AG09309 (cell line): ENCODE measurements around the gene PEAK3.

ENCODE experiments used
- DNase-seq: peaks from one replicate; pipeline ENCODE4 v3.0.0-alpha.2; 2010; ENCODE audit warnings: low read depth
- H3K4me3 ChIP-seq: 2 replicates; pipeline ENCODE4 v1.5.1; 2011; ENCODE audit warnings: mild to moderate bottlenecking, low read depth, low read length, moderate library complexity; ENCODE audit not compliant: control insufficient read depth
- TF ChIP-seq, protein P1 (sequence below): IDR thresholded peaks from 2 replicates; pipeline ENCODE4 v1.5.1; 2011; ENCODE audit warnings: mild to moderate bottlenecking, low read depth, low read length, inconsistent platforms; ENCODE audit not compliant: insufficient read depth, control insufficient read depth; ENCODE audit errors: missing control alignments

Gene PEAK3

DNA sequence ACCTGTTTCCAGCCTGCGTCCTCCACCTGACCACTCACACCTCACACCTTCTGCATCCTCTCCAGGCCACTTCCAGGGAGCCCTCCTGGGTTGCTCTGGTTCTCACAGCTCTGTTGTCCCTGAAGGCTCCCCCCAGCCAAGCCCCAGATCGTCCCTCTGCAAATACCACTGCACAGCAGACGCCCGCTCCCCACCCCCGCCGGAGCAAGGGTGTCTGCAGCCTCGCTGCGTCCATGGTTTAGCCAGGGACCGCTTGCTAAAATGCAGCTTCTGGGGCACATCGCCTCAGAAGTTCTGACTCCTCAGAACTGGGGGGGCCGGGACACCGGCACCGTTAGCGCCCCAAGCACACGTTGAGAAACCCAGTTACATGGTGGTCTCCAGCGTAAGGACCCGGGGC is 25.0 kb upstream of the PEAK3 start:
- TF ChIP-seq, protein P1, sequence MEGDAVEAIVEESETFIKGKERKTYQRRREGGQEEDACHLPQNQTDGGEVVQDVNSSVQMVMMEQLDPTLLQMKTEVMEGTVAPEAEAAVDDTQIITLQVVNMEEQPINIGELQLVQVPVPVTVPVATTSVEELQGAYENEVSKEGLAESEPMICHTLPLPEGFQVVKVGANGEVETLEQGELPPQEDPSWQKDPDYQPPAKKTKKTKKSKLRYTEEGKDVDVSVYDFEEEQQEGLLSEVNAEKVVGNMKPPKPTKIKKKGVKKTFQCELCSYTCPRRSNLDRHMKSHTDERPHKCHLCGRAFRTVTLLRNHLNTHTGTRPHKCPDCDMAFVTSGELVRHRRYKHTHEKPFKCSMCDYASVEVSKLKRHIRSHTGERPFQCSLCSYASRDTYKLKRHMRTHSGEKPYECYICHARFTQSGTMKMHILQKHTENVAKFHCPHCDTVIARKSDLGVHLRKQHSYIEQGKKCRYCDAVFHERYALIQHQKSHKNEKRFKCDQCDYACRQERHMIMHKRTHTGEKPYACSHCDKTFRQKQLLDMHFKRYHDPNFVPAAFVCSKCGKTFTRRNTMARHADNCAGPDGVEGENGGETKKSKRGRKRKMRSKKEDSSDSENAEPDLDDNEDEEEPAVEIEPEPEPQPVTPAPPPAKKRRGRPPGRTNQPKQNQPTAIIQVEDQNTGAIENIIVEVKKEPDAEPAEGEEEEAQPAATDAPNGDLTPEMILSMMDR, result no peak
- H3K4me3 ChIP-seq, result no peak overlapping the region
- no peak for DNase-seq

DNA sequence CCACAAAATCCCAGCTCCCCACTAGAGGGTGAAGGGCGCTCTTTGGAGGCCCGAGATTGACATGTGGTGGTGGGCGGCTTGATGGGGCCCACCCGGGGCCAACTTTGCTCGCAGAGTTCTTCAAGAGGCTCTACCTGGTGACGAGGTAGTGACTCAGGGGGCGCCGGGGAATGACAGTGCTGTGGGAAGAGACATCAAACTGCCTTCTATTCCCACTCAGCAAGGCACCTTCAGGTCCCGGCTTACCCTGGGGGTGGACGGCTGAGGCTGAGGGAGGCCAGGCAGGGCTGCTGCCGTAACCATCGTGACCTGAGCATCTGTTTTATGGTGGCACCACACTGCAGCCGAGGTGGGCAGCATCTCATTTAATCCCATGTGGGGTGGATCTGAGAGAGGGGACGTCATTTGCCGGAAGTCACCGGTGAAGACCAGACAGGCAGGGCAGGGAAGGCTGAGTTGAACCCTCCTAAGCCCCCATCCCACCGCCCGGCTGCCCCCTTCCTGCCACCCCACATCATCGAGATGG is 24.4 kb upstream of the PEAK3 start:
- no peak overlapping the region for H3K4me3 ChIP-seq
- TF ChIP-seq, protein P1, result no peak
- DNase-seq, result no peak

- no peak overlapping the region for H3K4me3 ChIP-seq
- DNase-seq, result no peak
- TF ChIP-seq, protein P1, result no peak
Measured at GRCh38 chr19:2305452-2306280, 23.7 kb upstream of the PEAK3 start.

DNA sequence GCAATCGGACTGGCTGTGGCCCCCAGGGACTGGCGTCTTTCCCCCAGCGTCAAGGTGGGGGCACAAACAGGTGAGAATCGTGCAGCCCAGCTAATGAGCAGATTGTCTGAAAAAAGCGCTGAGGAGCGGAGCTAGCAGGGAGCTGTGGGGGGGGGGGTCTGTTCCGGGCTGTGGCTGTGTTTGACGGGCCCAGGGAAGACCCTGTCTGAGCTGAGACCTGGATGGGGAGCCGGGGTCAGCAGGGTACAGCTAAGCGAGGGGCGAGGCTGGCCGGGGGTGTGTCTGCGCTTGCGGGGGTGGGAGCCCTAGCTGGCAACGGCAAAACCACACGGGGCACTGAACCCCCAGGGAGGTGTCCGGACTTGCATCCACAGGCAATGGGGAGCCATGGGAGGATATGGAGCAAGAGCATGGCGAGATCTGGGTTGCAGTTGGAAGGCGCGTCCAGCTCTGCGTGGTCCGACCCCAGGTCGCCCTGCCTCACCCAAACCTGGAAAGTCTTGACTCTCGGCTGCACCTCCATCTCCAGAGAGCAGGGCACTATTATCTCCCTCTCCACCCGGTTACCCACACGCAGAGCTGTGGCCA is 21.3 kb upstream of the PEAK3 start:
- no peak for DNase-seq
- H3K4me3 ChIP-seq, result no peak overlapping the region
- TF ChIP-seq, protein P1, result no peak

DNA sequence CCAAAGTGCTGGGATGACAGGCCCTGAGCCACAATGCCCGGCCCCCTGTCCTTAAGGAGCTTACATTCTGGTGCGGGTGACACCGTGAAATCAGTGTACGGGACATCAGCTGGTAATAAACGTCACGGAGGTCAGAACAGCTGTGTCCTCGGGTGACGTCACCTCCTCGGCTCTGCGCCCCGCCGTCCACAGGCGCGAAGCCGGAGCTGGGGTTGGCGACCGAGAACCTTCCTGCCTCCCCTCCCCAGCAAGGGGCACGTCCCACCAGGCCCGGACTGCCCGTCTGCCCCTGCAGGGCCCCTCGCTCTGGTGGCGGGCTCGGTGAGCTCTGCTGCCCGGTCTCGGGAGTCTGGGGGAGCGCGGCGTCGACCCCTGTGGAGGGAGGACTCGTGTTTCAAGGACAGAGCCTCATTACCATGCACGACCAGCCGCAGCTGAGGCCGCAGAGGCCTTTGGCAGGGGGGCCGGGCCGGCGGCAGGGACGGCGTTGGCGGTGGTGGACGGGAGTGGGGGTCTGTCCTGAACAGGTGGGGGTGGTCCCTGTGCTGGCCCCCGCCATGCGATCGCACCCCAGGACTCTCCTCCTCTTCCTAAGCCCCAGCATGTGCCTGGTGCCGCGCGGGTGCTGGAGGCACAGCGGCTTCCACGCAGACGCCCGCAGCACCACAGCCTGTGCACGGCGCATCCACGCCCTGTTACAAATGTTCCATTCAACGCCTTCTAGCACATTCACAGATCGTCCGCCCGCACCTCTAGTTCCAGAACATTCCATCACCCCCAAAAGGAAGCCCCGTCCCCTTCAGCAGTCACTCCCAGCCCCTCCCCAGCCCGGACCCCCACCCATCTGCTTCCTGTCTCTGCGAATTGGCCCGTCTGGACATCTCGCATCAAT is 20.6 kb upstream of the PEAK3 start:
- no peak for DNase-seq
- TF ChIP-seq, protein P1, result no peak
- H3K4me3 ChIP-seq, result no peak overlapping the region

- no peak overlapping the region for H3K4me3 ChIP-seq
- DNase-seq, result no peak
- TF ChIP-seq, protein P1, result no peak
Measured at GRCh38 chr19:2300533-2300932, 18.6 kb upstream of the PEAK3 start.
